HEK293 (cell line): ENCODE measurements around the gene USP32.
A peak's percentile ranks its signal among the peaks of the same experiment; 100 is the strongest.
"Not testable (repeated sequence)": the region's sequence is repeated elsewhere in the genome, so short reads cannot be mapped to it uniquely, and the experiment has no call there.

Source experiments
- CTCF ChIA-PET: fragments of 350-600 bp; formaldehyde crosslinking; extraction: SDS; loops from one replicate; lab custom pipeline; 2021; ENCODE audit warnings: antibody characterized with exemption; lab: Yijun Ruan, JAX
- POLR2A ChIA-PET: fragments of 300-600 bp; formaldehyde crosslinking; extraction: SDS; loops from one replicate; lab custom pipeline; 2020; ENCODE audit warnings: antibody characterized with exemption, inconsistent platforms; lab: Yijun Ruan, JAX
- H3K27ac ChIP-seq: fragments of 200-500 bp; sonication (Bioruptor generic); 2 replicates; pipeline ENCODE4 v1.5.1; 2014; ENCODE audit warnings: low read depth, low read length, control low read depth, inconsistent platforms; ENCODE audit errors: extremely low read depth
- H3K36me3 ChIP-seq, 2 experiments: fragments of 200-500 bp in 1 of 2; sonication (Bioruptor generic) in 1 of 2; 1 replicate in 1 of 2; 2 replicates in 1 of 2; pipeline ENCODE4 v1.5.1; 2014 to 2017; ENCODE audit warnings: inconsistent platforms in 2 of 2, low read length in 2 of 2; ENCODE audit not compliant: control insufficient read depth in 2 of 2, insufficient read depth in 1 of 2
- H3K4me1 ChIP-seq: fragments of 200-500 bp; sonication (Bioruptor generic); 2 replicates; pipeline ENCODE4 v1.5.1; 2014; ENCODE audit warnings: mild to moderate bottlenecking, low read length, inconsistent platforms; ENCODE audit not compliant: control insufficient read depth, insufficient read depth
- H3K4me3 ChIP-seq: 2 replicates; pipeline ENCODE4 v1.5.1; 2011; ENCODE audit warnings: low read depth, mild to moderate bottlenecking, control low read depth, low read length, moderate library complexity
- H3K9me3 ChIP-seq: fragments of 200-500 bp; sonication (Bioruptor generic); 2 replicates; pipeline ENCODE4 v1.5.1; 2014; ENCODE audit warnings: low read depth, low read length, inconsistent platforms; ENCODE audit not compliant: control insufficient read depth, insufficient read depth
- GLI2 ChIP-seq: fragments of 450-650 bp; formaldehyde crosslinking; IDR thresholded peaks from 2 replicates; pipeline ENCODE4; 2017; ENCODE audit warnings: missing biosample characterization, missing genetic modification characterization, low read depth, borderline replicate concordance
- HOXC10 ChIP-seq: sonication (generic); formaldehyde crosslinking; IDR thresholded peaks from 2 replicates; pipeline ENCODE4 v1.8.1; 2023; ENCODE audit warnings: mild to moderate bottlenecking, missing genetic modification reagents
- KLF16 ChIP-seq: fragments of 450-650 bp; formaldehyde crosslinking; IDR thresholded peaks from 2 replicates; pipeline ENCODE4 v1.5.1; 2017; ENCODE audit warnings: missing biosample characterization, missing genetic modification characterization
- KLF7 ChIP-seq: fragments of 450-650 bp; formaldehyde crosslinking; IDR thresholded peaks from 2 replicates; pipeline ENCODE4 v1.5.1; 2016; ENCODE audit warnings: missing biosample characterization, missing genetic modification characterization, borderline replicate concordance
- KLF9 ChIP-seq: fragments of 450-650 bp; formaldehyde crosslinking; IDR thresholded peaks from 2 replicates; pipeline ENCODE4 v1.5.1; 2016; ENCODE audit warnings: missing biosample characterization, missing genetic modification characterization, low read depth
- MZF1 ChIP-seq: fragments of 450-650 bp; formaldehyde crosslinking; IDR thresholded peaks from 2 replicates; pipeline ENCODE4 v1.5.1; 2017; ENCODE audit warnings: missing biosample characterization, missing genetic modification characterization, borderline replicate concordance
- SP3 ChIP-seq: fragments of 450-650 bp; formaldehyde crosslinking; IDR thresholded peaks from 2 replicates; pipeline ENCODE4 v1.5.1; 2016; ENCODE audit warnings: missing biosample characterization, missing genetic modification characterization
- TCF7L2 ChIP-seq: IDR thresholded peaks from 2 replicates; pipeline ENCODE4 v1.6.1; 2011; ENCODE audit warnings: low read depth, mild to moderate bottlenecking, inconsistent platforms, low read length, moderate library complexity, borderline replicate concordance
- WT1 ChIP-seq: fragments of 450-650 bp; formaldehyde crosslinking; IDR thresholded peaks from 2 replicates; pipeline ENCODE4 v1.5.1; 2016; ENCODE audit warnings: missing biosample characterization, missing genetic modification characterization
- YY1 ChIP-seq: fragments of 450-650 bp; formaldehyde crosslinking; IDR thresholded peaks from 2 replicates; pipeline ENCODE4 v1.5.1; 2018; ENCODE audit warnings: missing biosample characterization, missing genetic modification characterization
- ZFP69B ChIP-seq: fragments of 450-650 bp; formaldehyde crosslinking; IDR thresholded peaks from 2 replicates; pipeline ENCODE4 v1.5.1; 2016; ENCODE audit warnings: missing biosample characterization, missing genetic modification characterization
- ZNF133 ChIP-seq: fragments of 450-650 bp; formaldehyde crosslinking; IDR thresholded peaks from 2 replicates; pipeline ENCODE4 v1.5.1; 2016; ENCODE audit warnings: missing biosample characterization, missing genetic modification characterization
- ZNF146 ChIP-seq: fragments of 450-650 bp; formaldehyde crosslinking; IDR thresholded peaks from 2 replicates; pipeline ENCODE4 v1.5.1; 2016; ENCODE audit warnings: missing biosample characterization, missing genetic modification characterization
- ZNF174 ChIP-seq: fragments of 450-650 bp; formaldehyde crosslinking; IDR thresholded peaks from 2 replicates; pipeline ENCODE4 v1.5.0; 2017; ENCODE audit warnings: missing biosample characterization, mild to moderate bottlenecking, missing genetic modification characterization
- ZNF214 ChIP-seq: fragments of 450-650 bp; formaldehyde crosslinking; IDR thresholded peaks from 2 replicates; pipeline ENCODE4 v1.5.1; 2017; ENCODE audit warnings: missing biosample characterization, mild to moderate bottlenecking, missing genetic modification characterization, borderline replicate concordance
- ZNF274 ChIP-seq, 2 experiments: fragments of 200-500 bp in 1 of 2; fragments of 450-650 bp in 1 of 2; sonication (Bioruptor generic) in 1 of 2; formaldehyde crosslinking in 1 of 2; IDR thresholded peaks; 2 replicates each; pipeline versions ENCODE4 v1.5.1 to v1.6.1; 2014 to 2016; ENCODE audit warnings: borderline replicate concordance in 1 of 2, inconsistent platforms in 1 of 2, low read length in 1 of 2, missing biosample characterization in 1 of 2, missing genetic modification characterization in 1 of 2
- ZNF311 ChIP-seq: fragments of 450-650 bp; formaldehyde crosslinking; IDR thresholded peaks from 2 replicates; pipeline ENCODE4 v1.5.1; 2017; ENCODE audit warnings: missing biosample characterization, missing genetic modification characterization, borderline replicate concordance
- ZNF366 ChIP-seq: fragments of 450-650 bp; formaldehyde crosslinking; conservative IDR thresholded peaks from 2 replicates; pipeline ENCODE4 v1.5.1; 2016; ENCODE audit warnings: missing biosample characterization, missing genetic modification characterization
- ZNF37A ChIP-seq: fragments of 450-650 bp; IDR thresholded peaks from 2 replicates; pipeline ENCODE4 v1.5.1; 2018; ENCODE audit warnings: missing biosample characterization, missing genetic modification characterization
- ZNF423 ChIP-seq: fragments of 450-650 bp; formaldehyde crosslinking; IDR thresholded peaks from 2 replicates; pipeline ENCODE4 v1.5.1; 2016; ENCODE audit warnings: missing biosample characterization, missing genetic modification characterization
- ZNF473 ChIP-seq: fragments of 450-650 bp; formaldehyde crosslinking; IDR thresholded peaks from 2 replicates; pipeline ENCODE4 v1.5.1; 2017; ENCODE audit warnings: missing biosample characterization, missing genetic modification characterization
- ZNF549 ChIP-seq: fragments of 450-650 bp; IDR thresholded peaks from 2 replicates; pipeline ENCODE4 v1.5.1; 2018; ENCODE audit warnings: missing biosample characterization, missing genetic modification characterization, mild to moderate bottlenecking, inconsistent platforms, moderate library complexity
- ZNF621 ChIP-seq: fragments of 450-650 bp; formaldehyde crosslinking; IDR thresholded peaks from 2 replicates; pipeline ENCODE4 v1.5.1; 2017; ENCODE audit warnings: missing biosample characterization, missing genetic modification characterization
- ZNF629 ChIP-seq: fragments of 450-650 bp; formaldehyde crosslinking; IDR thresholded peaks from 2 replicates; pipeline ENCODE4 v1.5.1; 2017; ENCODE audit warnings: missing biosample characterization, missing genetic modification characterization
- ZNF654 ChIP-seq: fragments of 450-650 bp; formaldehyde crosslinking; IDR thresholded peaks from 2 replicates; pipeline ENCODE4 v1.5.1; 2016; ENCODE audit warnings: low read depth, missing biosample characterization, missing genetic modification characterization
- ZNF660 ChIP-seq: fragments of 450-650 bp; IDR thresholded peaks from 2 replicates; pipeline ENCODE4 v1.5.1; 2018; ENCODE audit warnings: missing biosample characterization, mild to moderate bottlenecking, missing genetic modification characterization
- ZSCAN23 ChIP-seq: fragments of 450-650 bp; formaldehyde crosslinking; IDR thresholded peaks from 2 replicates; pipeline ENCODE4 v1.5.1; 2016; ENCODE audit warnings: missing biosample characterization, missing genetic modification characterization
- TF ChIP-seq, protein P1 (sequence below): fragments of 450-650 bp; formaldehyde crosslinking; IDR thresholded peaks from 2 replicates; pipeline ENCODE4 v1.5.1; 2016; ENCODE audit warnings: missing biosample characterization, missing genetic modification characterization
- TF ChIP-seq, protein P2 (sequence below): fragments of 450-650 bp; formaldehyde crosslinking; IDR thresholded peaks from 2 replicates; pipeline ENCODE4 v1.5.1; 2017; ENCODE audit warnings: missing biosample characterization, missing genetic modification characterization

Gene USP32

GRCh38 chr17:60315650-60316049 lies 76.3 kb downstream of the USP32 start:
- Histone ChIP-seq H3K4me3 (no peak overlapping the region), H3K36me3 (no peaks in the 10 kb centered on the region), H3K9me3 (no peaks in the 10 kb centered on the region), H3K4me1 (no peaks in the 10 kb centered on the region)
- CTCF ChIA-PET: interaction anchor here (0.6 to 1.1 kb wide), 2 partner anchors 154 to 170 kb away, joined by 3 read pairs; no protein-coding TSS in a partner anchor
- POLR2A ChIA-PET: no interaction called here
- peak; percentile 7; the same call in 1 of the 2 replicates for TF ChIP-seq ZNF654 (tag by site-specific recombination)
- no peak for TF ChIP-seq KLF9 (tag by site-specific recombination)
- peak; percentile 79 for TF ChIP-seq ZNF146
- TF ChIP-seq, all 188 proteins: peak for 2
- no peak overlapping the region for H3K27ac ChIP-seq

DNA sequence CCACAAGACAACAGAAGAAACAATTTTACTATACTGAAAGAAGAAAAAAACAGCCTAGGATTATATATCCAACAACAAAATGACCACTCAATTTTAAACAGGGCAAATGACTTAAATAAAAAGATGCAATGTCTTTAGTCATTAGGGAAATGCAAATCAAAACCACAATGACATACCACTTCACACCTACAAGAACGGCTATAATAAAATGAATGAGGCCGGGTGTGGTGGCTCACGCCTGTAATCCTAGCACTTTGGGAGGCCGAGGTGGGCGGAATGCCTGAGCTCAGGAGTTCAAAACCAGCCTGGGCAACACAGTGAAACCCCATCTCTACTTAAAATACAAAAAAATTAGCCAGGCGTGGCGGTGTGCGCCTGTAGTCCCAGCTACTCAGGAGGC lies 77.0 kb downstream of the USP32 start:
- CTCF ChIA-PET, H3K4me3 ChIP-seq, POLR2A ChIA-PET, H3K36me3 ChIP-seq, H3K27ac ChIP-seq, H3K9me3 ChIP-seq, H3K4me1 ChIP-seq: not testable (repeated sequence)
- TF ChIP-seq, protein P1, sequence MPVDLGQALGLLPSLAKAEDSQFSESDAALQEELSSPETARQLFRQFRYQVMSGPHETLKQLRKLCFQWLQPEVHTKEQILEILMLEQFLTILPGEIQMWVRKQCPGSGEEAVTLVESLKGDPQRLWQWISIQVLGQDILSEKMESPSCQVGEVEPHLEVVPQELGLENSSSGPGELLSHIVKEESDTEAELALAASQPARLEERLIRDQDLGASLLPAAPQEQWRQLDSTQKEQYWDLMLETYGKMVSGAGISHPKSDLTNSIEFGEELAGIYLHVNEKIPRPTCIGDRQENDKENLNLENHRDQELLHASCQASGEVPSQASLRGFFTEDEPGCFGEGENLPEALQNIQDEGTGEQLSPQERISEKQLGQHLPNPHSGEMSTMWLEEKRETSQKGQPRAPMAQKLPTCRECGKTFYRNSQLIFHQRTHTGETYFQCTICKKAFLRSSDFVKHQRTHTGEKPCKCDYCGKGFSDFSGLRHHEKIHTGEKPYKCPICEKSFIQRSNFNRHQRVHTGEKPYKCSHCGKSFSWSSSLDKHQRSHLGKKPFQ (tag by site-specific recombination): peak; percentile 55; the same call in 1 of the 2 replicates
- TF ChIP-seq, all 188 proteins: peak for 1; not testable (repeated sequence) for 187

GRCh38 chr17:60314423-60314822 lies 77.5 kb downstream of the USP32 start:
- no peak for TF ChIP-seq ZNF174 (tag by site-specific recombination)
- TF ChIP-seq WT1 (tag by site-specific recombination): no peak
- TF ChIP-seq HOXC10 (CRISPR knock-in tag): no peak
- no peak for TF ChIP-seq ZNF133
- no peak for TF ChIP-seq ZNF366 (tag by site-specific recombination)
- TF ChIP-seq SP3 (tag by site-specific recombination): no peak
- TF ChIP-seq ZNF274 (IDR thresholded peaks at IDR 0.05; ENCODE audit: low read length): no peak
- TF ChIP-seq ZNF274 (tag by site-specific recombination; IDR thresholded peaks at IDR 0.05; ENCODE audit: borderline replicate concordance): no peak
- TF ChIP-seq TCF7L2: no peak
- no peak for TF ChIP-seq KLF7 (tag by site-specific recombination)
- TF ChIP-seq YY1 (tag by site-specific recombination): no peak
- no peak for TF ChIP-seq ZNF423 (tag by site-specific recombination)
- TF ChIP-seq GLI2: no peak
- TF ChIP-seq ZNF37A (tag by site-specific recombination): no peak
- TF ChIP-seq KLF16: no peak
- no peak for TF ChIP-seq ZNF311 (tag by site-specific recombination)
- TF ChIP-seq, all 188 proteins: peak for 0
- no peaks in the 10 kb centered on the region for H3K4me1 ChIP-seq
- no peak overlapping the region for H3K4me3 ChIP-seq
- H3K27ac ChIP-seq: no peak overlapping the region
- ChIA-PET CTCF (no interaction called here), POLR2A (no interaction called here)
- H3K36me3 ChIP-seq: no peaks in the 10 kb centered on the region
- no peaks in the 10 kb centered on the region for H3K9me3 ChIP-seq

DNA sequence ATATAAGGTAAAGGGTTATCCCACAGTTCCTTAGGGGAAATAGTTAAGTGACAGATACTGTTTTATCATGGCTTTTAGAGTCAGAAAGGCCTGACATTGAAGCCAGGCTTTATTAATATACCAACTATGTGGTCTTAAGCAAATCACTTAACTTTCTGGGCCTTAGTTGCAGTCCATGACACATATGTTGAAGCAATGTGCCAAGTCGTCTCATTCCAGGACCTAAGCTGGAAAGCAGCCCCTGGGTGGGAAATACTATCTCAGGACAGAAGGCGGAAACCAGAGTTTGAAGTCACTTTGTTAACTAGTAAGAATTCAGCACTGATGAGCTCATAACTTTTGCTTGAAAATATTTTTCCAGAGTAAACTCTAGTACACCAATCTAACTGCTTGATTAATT lies 80.0 kb downstream of the USP32 start:
- H3K9me3 ChIP-seq: no peaks in the 10 kb centered on the region
- CTCF ChIA-PET: no interaction called here
- POLR2A ChIA-PET: no interaction called here
- no peak overlapping the region for H3K4me3 ChIP-seq
- H3K4me1 ChIP-seq: no peaks in the 10 kb centered on the region
- TF ChIP-seq, protein P2, sequence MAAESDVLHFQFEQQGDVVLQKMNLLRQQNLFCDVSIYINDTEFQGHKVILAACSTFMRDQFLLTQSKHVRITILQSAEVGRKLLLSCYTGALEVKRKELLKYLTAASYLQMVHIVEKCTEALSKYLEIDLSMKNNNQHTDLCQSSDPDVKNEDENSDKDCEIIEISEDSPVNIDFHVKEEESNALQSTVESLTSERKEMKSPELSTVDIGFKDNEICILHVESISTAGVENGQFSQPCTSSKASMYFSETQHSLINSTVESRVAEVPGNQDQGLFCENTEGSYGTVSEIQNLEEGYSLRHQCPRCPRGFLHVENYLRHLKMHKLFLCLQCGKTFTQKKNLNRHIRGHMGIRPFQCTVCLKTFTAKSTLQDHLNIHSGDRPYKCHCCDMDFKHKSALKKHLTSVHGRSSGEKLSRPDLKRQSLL: no peak
- TF ChIP-seq ZSCAN23: no peak
- no peak for TF ChIP-seq ZNF660 (tag by site-specific recombination)
- TF ChIP-seq MZF1: no peak
- no peak for TF ChIP-seq ZNF549 (tag by site-specific recombination)
- TF ChIP-seq ZNF473 (tag by site-specific recombination): no peak
- TF ChIP-seq ZNF214 (tag by site-specific recombination): no peak
- no peak for TF ChIP-seq ZNF629 (tag by site-specific recombination)
- no peak for TF ChIP-seq ZNF621 (tag by site-specific recombination)
- TF ChIP-seq ZFP69B (tag by site-specific recombination): no peak
- no peak for TF ChIP-seq ZNF423 (tag by site-specific recombination)
- no peak overlapping the region for H3K27ac ChIP-seq
- no peaks in the 10 kb centered on the region for H3K36me3 ChIP-seq
